Tibial artery (tissue), 4 donors: ENCODE measurements around the gene AHCYL2.

ENCODE experiments used
- DNase-seq, 2 donors: peaks; one replicate each; pipeline ENCODE4 v3.0.0-alpha.2; 2019
- H3K27ac ChIP-seq, 2 donors: fragments of 200-600 bp; sonication (generic) in 1 of 2; 1 replicate in 1 of 2; 2 replicates in 1 of 2; pipeline ENCODE4 v1.5.1; 2018 to 2019; ENCODE audit warnings: mild to moderate bottlenecking in 1 of 2
- H3K27me3 ChIP-seq, 2 donors: fragments of 200-600 bp; sonication (generic) in 1 of 2; one replicate each; pipeline versions ENCODE4 v1.5.1 to v1.6.0; 2016 to 2019
- H3K36me3 ChIP-seq, 3 donors: fragments of 200-600 bp; sonication (generic) in 2 of 3; one replicate each; pipeline ENCODE4 v1.5.1; 2016 to 2019; ENCODE audit warnings: mild to moderate bottlenecking in 2 of 3
- H3K4me1 ChIP-seq, 4 donors: fragments of 200-600 bp; sonication (generic) in 2 of 4; 1 replicate in 3 of 4; 2 replicates in 1 of 4; pipeline ENCODE4 v1.5.1; 2016 to 2019
- H3K4me3 ChIP-seq, 2 donors: fragments of 200-600 bp; sonication (generic) in 1 of 2; 1 replicate in 1 of 2; 2 replicates in 1 of 2; pipeline ENCODE4 v1.5.1; 2018 to 2019; ENCODE audit warnings: mild to moderate bottlenecking in 2 of 2
- H3K9me3 ChIP-seq, 3 donors: fragments of 200-600 bp; sonication (generic) in 1 of 3; one replicate each; pipeline ENCODE4 v1.5.1; 2016 to 2019
- CTCF ChIP-seq, 2 experiments: fragments of 200-600 bp in 1 of 2; fragments of 450-650 bp in 1 of 2; IDR thresholded peaks; one replicate each; pipeline ENCODE4 v1.5.1; 2017 to 2019; ENCODE audit warnings: antibody characterized with exemption in 2 of 2, mild to moderate bottlenecking in 1 of 2, moderate library complexity in 1 of 2
- intact Hi-C: fragments of 100-400 bp; cut with DNase I; formaldehyde crosslinking; loops from one replicate; pipeline ENCODE4 v1.15.0; 2023; ENCODE audit warnings: low total_unique reads

Gene AHCYL2

DNA sequence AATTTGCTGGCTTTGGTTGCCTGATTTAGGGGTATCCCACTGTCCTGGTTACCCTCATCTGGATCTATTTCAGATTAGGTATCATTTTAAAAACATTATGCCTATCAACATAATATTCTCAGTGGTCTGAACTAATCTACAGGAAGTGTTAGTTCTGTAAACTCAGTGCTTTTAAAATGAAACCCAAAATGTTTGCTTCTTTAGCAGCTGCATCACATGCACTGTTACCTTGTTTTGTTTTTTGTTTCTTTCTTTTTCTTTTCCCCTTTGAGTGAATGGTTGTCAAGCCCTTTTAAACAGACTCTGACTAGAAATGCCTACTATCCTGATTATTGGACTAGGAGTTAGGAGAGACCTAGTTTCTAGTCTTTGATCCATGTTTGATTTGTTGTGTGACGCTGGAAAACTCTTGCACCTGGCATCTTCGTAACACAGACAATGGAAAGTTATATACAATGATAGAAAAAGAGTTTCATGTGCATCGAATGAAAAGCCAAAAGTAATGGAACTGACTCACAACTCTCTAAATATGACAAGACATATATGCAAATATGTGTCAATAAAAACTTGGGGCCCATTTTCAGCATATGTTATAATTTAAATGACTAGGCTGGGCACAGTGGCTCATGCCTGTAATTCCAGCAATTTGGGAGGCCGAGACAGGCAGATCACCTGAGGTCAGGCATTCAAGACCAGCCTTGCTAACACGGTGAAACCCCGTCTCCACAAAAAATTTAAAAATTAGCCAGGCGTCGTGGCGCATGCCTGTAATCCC is 157.1 kb downstream of the AHCYL2 start:
- Histone ChIP-seq H3K27ac (no peak overlapping the region), H3K9me3 (no peaks in the 10 kb centered on the region), H3K4me1 (no peaks in the 10 kb centered on the region), H3K27me3 (no peaks in the 10 kb centered on the region), H3K36me3 (peaks cover 0 to 8% (median 0%) of the 10 kb centered on the region in 3 donors), H3K4me3 (no peak overlapping the region)
- intact Hi-C loops, result no loop called here
- no peak for TF ChIP-seq CTCF (IDR thresholded peaks at IDR 0.05)
- no peak for DNase-seq

DNA sequence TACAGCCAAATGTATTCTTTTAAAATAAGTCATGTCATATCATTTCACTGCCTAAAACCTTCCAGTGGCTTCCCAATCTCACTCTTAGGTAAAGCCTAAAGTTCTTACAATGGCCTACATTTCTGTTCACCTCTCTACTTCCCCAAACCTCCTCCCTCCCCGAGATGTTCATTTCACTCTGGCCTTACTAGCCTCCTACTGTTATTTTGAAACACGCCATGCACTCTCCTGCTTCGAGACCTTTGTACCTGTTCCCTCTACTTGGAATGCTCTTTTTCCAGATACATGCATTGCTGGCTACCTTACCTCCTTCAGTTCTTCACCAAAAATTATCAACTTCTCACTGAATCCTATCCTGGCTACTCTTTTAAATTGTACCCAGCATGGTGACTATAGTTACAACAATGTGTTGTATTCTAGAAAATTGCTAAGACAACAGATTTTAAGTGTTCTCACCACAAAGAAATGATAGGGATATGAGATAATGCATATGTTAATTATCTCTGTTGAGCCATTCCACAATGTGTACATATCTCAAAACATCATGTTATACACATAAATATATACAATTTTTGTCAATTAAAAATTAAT is 158.8 kb downstream of the AHCYL2 start:
- no peak for DNase-seq
- intact Hi-C loops, result no loop called here
- H3K27me3 ChIP-seq, result no peaks in the 10 kb centered on the region
- H3K4me3 ChIP-seq, result no peak overlapping the region
- H3K27ac ChIP-seq, result no peak overlapping the region
- H3K36me3 ChIP-seq, result peaks cover 0 to 8% (median 0%) of the 10 kb centered on the region in 3 donors
- TF ChIP-seq CTCF (IDR thresholded peaks at IDR 0.05), result no peak
- H3K4me1 ChIP-seq, result no peaks in the 10 kb centered on the region
- no peaks in the 10 kb centered on the region for H3K9me3 ChIP-seq

- Histone ChIP-seq H3K4me3 (no peak overlapping the region), H3K36me3 (peaks cover 0 to 12% (median 0%) of the 10 kb centered on the region in 3 donors), H3K27ac (no peak overlapping the region), H3K9me3 (no peaks in the 10 kb centered on the region), H3K27me3 (no peaks in the 10 kb centered on the region), H3K4me1 (no peaks in the 10 kb centered on the region)
- no peak for DNase-seq
- intact Hi-C loops, result no loop called here
- no peak for TF ChIP-seq CTCF (IDR thresholded peaks at IDR 0.05)
Observed at GRCh38 chr7:129385116-129385515, 160.3 kb downstream of the AHCYL2 start.

- Histone ChIP-seq H3K36me3 (peaks cover 0 to 15% (median 0%) of the 10 kb centered on the region in 3 donors), H3K27me3 (no peaks in the 10 kb centered on the region), H3K27ac (no peak overlapping the region), H3K4me3 (no peak overlapping the region), H3K9me3 (no peaks in the 10 kb centered on the region), H3K4me1 (no peaks in the 10 kb centered on the region)
- DNase-seq, result no peak
- TF ChIP-seq CTCF (IDR thresholded peaks at IDR 0.05), result no peak
- intact Hi-C loops, result no loop called here
Observed at GRCh38 chr7:129385598-129385997, 160.8 kb downstream of the AHCYL2 start.

- DNase-seq, result no peak
- intact Hi-C loops, result no loop called here
- no peak overlapping the region for H3K27ac ChIP-seq
- no peaks in the 10 kb centered on the region for H3K4me1 ChIP-seq
- no peaks in the 10 kb centered on the region for H3K9me3 ChIP-seq
- H3K27me3 ChIP-seq, result no peaks in the 10 kb centered on the region
- H3K4me3 ChIP-seq, result no peak overlapping the region
- TF ChIP-seq CTCF (IDR thresholded peaks at IDR 0.05), result no peak
- H3K36me3 ChIP-seq, result peaks cover 0 to 13% (median 0%) of the 10 kb centered on the region in 3 donors
Observed at GRCh38 chr7:129386506-129386905, 161.7 kb downstream of the AHCYL2 start.
